ENCODE measurements around the gene ATP9A. TPM values are rescaled to one million over a fixed set of nuclear protein-coding genes. Genes with fewer than 3 reads are reported as not detected.

ATP9A gene
- total and polyA plus RNA-seq, 2 of the 8 experiments (the other 6 are each of a cell fraction or from before 2014, with no cell fraction given): 5.0 to 6.4 TPM

- Histone ChIP-seq H4K20me1 (replicated peaks in 1 of 2; ENCODE audit: control insufficient read depth in 1 of 2, insufficient read depth in 2 of 2, low read length in 2 of 2) (no peaks in the 10 kb centered on the region), H3K9ac (replicated peaks in 1 of 4; ENCODE audit: extremely low read depth in 1 of 4, low read depth in 3 of 4, low read length in 3 of 4) (no peak overlapping the region), H2BK120ac (replicated peaks; ENCODE audit: low read depth, low read length) (no peak overlapping the region), H3K27ac (ENCODE audit: low read depth, low read length) (no peak overlapping the region), H2BK12ac (ENCODE audit: low read depth, low read length) (no peak overlapping the region), H3K79me1 (ENCODE audit: low read depth, low read length) (no peaks in the 10 kb centered on the region), H2BK20ac (ENCODE audit: low read length) (no peak overlapping the region), H3K79me2 (ENCODE audit: control insufficient read depth in 1 of 2, insufficient read depth in 2 of 2, low read length in 2 of 2) (no peaks in the 10 kb centered on the region), H3K18ac (ENCODE audit: extremely low read depth, low read length) (no peak overlapping the region), H4K5ac (ENCODE audit: insufficient read length, low read depth, low read length) (no peak overlapping the region), H2BK15ac (ENCODE audit: low read length) (no peak overlapping the region), H2AK5ac (ENCODE audit: low read depth, low read length) (no peak overlapping the region), H2AFZ (ENCODE audit: low read length) (no peak overlapping the region), H3K14ac (ENCODE audit: insufficient read length) (no peak overlapping the region), H3K23ac (ENCODE audit: insufficient read length) (no peak overlapping the region), H3K4me2 (ENCODE audit: insufficient read depth in 1 of 2, low read depth in 2 of 2, low read length in 2 of 2) (no peak overlapping the region), H4K91ac (replicated peaks; ENCODE audit: insufficient read length, low read length) (no peak overlapping the region), H3K36me3 (ENCODE audit: control insufficient read depth in 2 of 4, insufficient read depth in 4 of 4, low read length in 3 of 4) (no peaks in the 10 kb centered on the region), H4K8ac (ENCODE audit: extremely low read depth, insufficient read depth, low read length) (no peak overlapping the region), H3K4me3 (ENCODE audit: extremely low read depth in 1 of 4, insufficient read depth in 2 of 4, low read depth in 3 of 4, low read length in 4 of 4) (no peak overlapping the region), H3K56ac (replicated peaks; ENCODE audit: insufficient read length, low read depth, low read length) (no peak overlapping the region), H3K23me2 (ENCODE audit: low read depth, low read length) (no peaks in the 10 kb centered on the region), H2BK5ac (ENCODE audit: low read depth, low read length) (no peak overlapping the region), H3K27me3 (replicated peaks in 1 of 4; ENCODE audit: control insufficient read depth in 3 of 4, extremely low read depth in 1 of 4, insufficient read depth in 3 of 4, low read length in 3 of 4) (no peaks in the 10 kb centered on the region), H3K9me3 (ENCODE audit: insufficient read depth in 2 of 2, low read depth in 1 of 2, low read length in 1 of 2) (no peaks in the 10 kb centered on the region; a peak in 1 of 4 replicates), H3K4me1 (replicated peaks in 1 of 4; ENCODE audit: control insufficient read depth in 3 of 4, insufficient read depth in 4 of 4, low read length in 3 of 4) (0 out of 7 replicates have a peak, but pooled peaks cover 0 to 2% (median 0%) of the 10 kb centered on the region in 4 experiments), H3K4ac (replicated peaks; ENCODE audit: insufficient read length, low read depth, low read length) (no peak overlapping the region)
- CTCF ChIA-PET (ENCODE audit: partially characterized antibody): interaction anchor here (0.7 to 2.0 kb wide), 2 partner anchors 9 to 56 kb away, joined by 4 to 7 read pairs; no protein-coding TSS in a partner anchor
- WGBS, 2 experiments (ENCODE audit: extremely low coverage in 1 of 2, insufficient coverage in 1 of 2, insufficient read length in 1 of 2, insufficient replicate concordance in 2 of 2, low coverage in 1 of 2, low lambda C conversion rate in 2 of 2, missing lambda C conversion rate in 1 of 2): 84% methylated on average over 3 of the region's 3 CpGs; no CpG with 5 or more reads in 1 of the 2 experiments
- POLR2A ChIA-PET (ENCODE audit: partially characterized antibody): interaction anchor here (1.6 kb wide), 1 partner anchor 23 kb away, joined by 3 read pairs; no protein-coding TSS in a partner anchor
- DNase-seq (ENCODE audit: low read depth in 1 of 2, low spot score in 2 of 2) (no peak), FAIRE-seq (no peak)
Observed at GRCh38 chr20:51756653-51757052, 11.5 kb downstream of the ATP9A start.

Measured in H1 (cell line).